Fibroblast of lung (primary cell): ENCODE data around the gene KIF13A. TPM values are rescaled to one million over a fixed set of nuclear protein-coding genes. Genes with fewer than 3 reads are reported as not detected.

ENCODE experiments used
- DNase-seq, 2 donors: peaks; one replicate each; pipeline versions ENCODE4 v3.0.0 to v3.0.0-alpha.2; 2010; ENCODE audit warnings: low read depth in 2 of 2
- H2AFZ ChIP-seq: 2 replicates; pipeline ENCODE4 v1.5.1; 2012; ENCODE audit warnings: low read length, control low read depth, inconsistent platforms
- H3K27ac ChIP-seq: 2 replicates; pipeline ENCODE4 v1.5.1; 2011; ENCODE audit warnings: low read length, control low read depth; ENCODE audit not compliant: insufficient read depth
- H3K27me3 ChIP-seq: 2 replicates; pipeline ENCODE4 v1.5.1; 2011; ENCODE audit warnings: mild to moderate bottlenecking, low read length; ENCODE audit not compliant: control insufficient read depth, insufficient read depth
- H3K36me3 ChIP-seq: 2 replicates; pipeline ENCODE4 v1.5.1; 2011; ENCODE audit warnings: low read length; ENCODE audit not compliant: control insufficient read depth, insufficient read depth
- H3K4me1 ChIP-seq: 2 replicates; pipeline ENCODE4 v1.5.1; 2011; ENCODE audit warnings: low read length; ENCODE audit not compliant: control insufficient read depth, insufficient read depth; ENCODE audit errors: extremely low read depth
- H3K4me2 ChIP-seq: 2 replicates; pipeline ENCODE4 v1.5.1; 2011; ENCODE audit warnings: low read length, control low read depth; ENCODE audit not compliant: insufficient read depth; ENCODE audit errors: extremely low read depth
- H3K4me3 ChIP-seq, 4 experiments: fragments of 200-600 bp in 1 of 4; sonication (generic) in 1 of 4; replicated peaks in 1 of 4; 2 replicates each; pipeline ENCODE4 v1.5.1; 2011 to 2016; ENCODE audit warnings: low read length in 4 of 4, low read depth in 3 of 4, mild to moderate bottlenecking in 3 of 4, control low read depth in 2 of 4, inconsistent platforms in 1 of 4, mixed read lengths in 1 of 4; ENCODE audit not compliant: insufficient read depth in 1 of 4; ENCODE audit errors: control extremely low read depth in 1 of 4
- H3K79me2 ChIP-seq: 2 replicates; pipeline ENCODE4 v1.5.1; 2012; ENCODE audit warnings: mild to moderate bottlenecking, low read length, inconsistent platforms; ENCODE audit not compliant: control insufficient read depth, insufficient read depth
- H3K9ac ChIP-seq: 2 replicates; pipeline ENCODE4 v1.5.1; 2011; ENCODE audit warnings: mild to moderate bottlenecking, low read length, control low read depth; ENCODE audit not compliant: insufficient read depth
- H3K9me3 ChIP-seq: 2 replicates; pipeline ENCODE4 v1.5.1; 2012; ENCODE audit warnings: low read depth, low read length; ENCODE audit not compliant: control insufficient read depth, insufficient read depth
- H4K20me1 ChIP-seq: 2 replicates; pipeline ENCODE4 v1.5.1; 2011; ENCODE audit warnings: low read length; ENCODE audit not compliant: control insufficient read depth, insufficient read depth; ENCODE audit errors: extremely low read depth
- EZH2 ChIP-seq: IDR thresholded peaks from 2 replicates; pipeline ENCODE4 v1.5.1; 2012; ENCODE audit warnings: low read length, control low read depth, mild to moderate bottlenecking; ENCODE audit errors: missing control alignments
- polyA plus RNA-seq, 2 donors: library from polyadenylated mRNA; depleted of rRNA in 1 of 2; stranded (reverse) in 1 of 2; unstranded in 1 of 2; fragments of >200 nt; gene quantifications; 2 replicates each; pipeline ENCODE4 v1.2.1, GENCODE V29; 2011 to 2012; ENCODE audit warnings: missing spikeins in 1 of 2
- total RNA-seq: library from RNA; depleted of rRNA; stranded (reverse); fragments of >200 nt; gene quantifications from 2 replicates; pipeline ENCODE4 v1.2.1, GENCODE V29; 2014
- TF ChIP-seq, protein P1 (sequence below), 2 donors: IDR thresholded peaks in 1 of 2; conservative IDR thresholded peaks in 1 of 2; 1 replicate in 1 of 2; 2 replicates in 1 of 2; pipeline ENCODE4 v1.5.1; 2011 to 2012; ENCODE audit warnings: low read length in 2 of 2, control low read depth in 1 of 2, inconsistent platforms in 1 of 2, low read depth in 1 of 2, mild to moderate bottlenecking in 1 of 2

The KIF13A gene
- total and polyA plus RNA-seq, 2 donors (not counting 1 experiment from before 2014, with no cell fraction given), result 52.3 to 114 TPM

- no peaks in the 10 kb centered on the region for H3K27me3 ChIP-seq
- no peaks in the 10 kb centered on the region for H3K36me3 ChIP-seq
- no peak overlapping the region for H3K4me3 ChIP-seq
- DNase-seq, result peak in 1 of 2 donors; percentile 83
- H3K4me2 ChIP-seq, result peak overlapping the region; percentile 42
- peak overlapping the region; percentile 52 for H3K27ac ChIP-seq
- H2AFZ ChIP-seq, result no peak overlapping the region
- H3K79me2 ChIP-seq, result peaks cover 70% of the 10 kb centered on the region
- no peak overlapping the region for H3K9ac ChIP-seq
- H3K4me1 ChIP-seq, result peaks cover 30% of the 10 kb centered on the region
- no peaks in the 10 kb centered on the region for H4K20me1 ChIP-seq
- TF ChIP-seq EZH2, result no peak
- TF ChIP-seq, protein P1, sequence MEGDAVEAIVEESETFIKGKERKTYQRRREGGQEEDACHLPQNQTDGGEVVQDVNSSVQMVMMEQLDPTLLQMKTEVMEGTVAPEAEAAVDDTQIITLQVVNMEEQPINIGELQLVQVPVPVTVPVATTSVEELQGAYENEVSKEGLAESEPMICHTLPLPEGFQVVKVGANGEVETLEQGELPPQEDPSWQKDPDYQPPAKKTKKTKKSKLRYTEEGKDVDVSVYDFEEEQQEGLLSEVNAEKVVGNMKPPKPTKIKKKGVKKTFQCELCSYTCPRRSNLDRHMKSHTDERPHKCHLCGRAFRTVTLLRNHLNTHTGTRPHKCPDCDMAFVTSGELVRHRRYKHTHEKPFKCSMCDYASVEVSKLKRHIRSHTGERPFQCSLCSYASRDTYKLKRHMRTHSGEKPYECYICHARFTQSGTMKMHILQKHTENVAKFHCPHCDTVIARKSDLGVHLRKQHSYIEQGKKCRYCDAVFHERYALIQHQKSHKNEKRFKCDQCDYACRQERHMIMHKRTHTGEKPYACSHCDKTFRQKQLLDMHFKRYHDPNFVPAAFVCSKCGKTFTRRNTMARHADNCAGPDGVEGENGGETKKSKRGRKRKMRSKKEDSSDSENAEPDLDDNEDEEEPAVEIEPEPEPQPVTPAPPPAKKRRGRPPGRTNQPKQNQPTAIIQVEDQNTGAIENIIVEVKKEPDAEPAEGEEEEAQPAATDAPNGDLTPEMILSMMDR (conservative IDR thresholded peaks at IDR 0.05 in 1 of 2, IDR thresholded peaks at IDR 0.05 in 1 of 2; ENCODE audit: low read depth in 1 of 2, low read length in 2 of 2), result no peak
- no peaks in the 10 kb centered on the region for H3K9me3 ChIP-seq
These were observed 64.0 kb downstream of the KIF13A start for GRCh38 chr6:17923401-17923863.

- Histone ChIP-seq H2AFZ (no peak overlapping the region), H3K4me3 (no peak overlapping the region), H3K4me2 (no peak overlapping the region), H3K9me3 (no peaks in the 10 kb centered on the region), H3K4me1 (peaks cover 21% of the 10 kb centered on the region), H3K27ac (no peak overlapping the region), H3K36me3 (no peaks in the 10 kb centered on the region), H4K20me1 (no peaks in the 10 kb centered on the region), H3K79me2 (peaks cover 64% of the 10 kb centered on the region), H3K27me3 (no peaks in the 10 kb centered on the region), H3K9ac (no peak overlapping the region)
- DNase-seq, result no peak
- TF ChIP-seq EZH2, result no peak
- TF ChIP-seq, protein P1 (conservative IDR thresholded peaks at IDR 0.05 in 1 of 2, IDR thresholded peaks at IDR 0.05 in 1 of 2; ENCODE audit: low read depth in 1 of 2, low read length in 2 of 2), result no peak
These were observed 66.0 kb downstream of the KIF13A start for GRCh38 chr6:17921454-17921853.

DNA sequence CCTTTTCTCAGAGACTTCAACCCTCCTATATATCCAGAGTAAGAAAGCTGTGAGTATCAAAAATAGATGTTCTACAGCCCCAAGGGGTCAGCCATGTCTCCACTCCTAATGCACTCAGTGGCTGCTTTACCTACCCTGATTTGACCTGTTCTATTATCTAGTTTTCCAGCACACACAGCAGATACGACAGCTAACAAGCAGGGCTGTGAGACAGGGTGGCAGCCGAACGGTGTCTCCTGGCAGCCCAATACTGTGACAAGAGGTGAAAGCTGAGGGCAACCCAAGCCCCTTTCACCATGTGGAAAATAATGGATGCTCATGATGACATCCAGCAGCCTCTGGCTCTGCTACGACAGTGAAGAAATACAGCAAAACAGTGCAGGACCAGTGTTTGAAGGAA, 67.9 kb downstream of the KIF13A start:
- no peak overlapping the region for H3K4me2 ChIP-seq
- no peaks in the 10 kb centered on the region for H3K27me3 ChIP-seq
- H3K79me2 ChIP-seq, result peaks cover 67% of the 10 kb centered on the region
- DNase-seq, result no peak
- H3K9ac ChIP-seq, result no peak overlapping the region
- peaks cover 16% of the 10 kb centered on the region for H3K4me1 ChIP-seq
- H3K27ac ChIP-seq, result no peak overlapping the region
- H4K20me1 ChIP-seq, result no peaks in the 10 kb centered on the region
- no peaks in the 10 kb centered on the region for H3K9me3 ChIP-seq
- TF ChIP-seq, protein P1 (conservative IDR thresholded peaks at IDR 0.05 in 1 of 2, IDR thresholded peaks at IDR 0.05 in 1 of 2; ENCODE audit: low read depth in 1 of 2, low read length in 2 of 2), result no peak
- no peak for TF ChIP-seq EZH2
- H2AFZ ChIP-seq, result no peak overlapping the region
- H3K36me3 ChIP-seq, result peaks cover 1% of the 10 kb centered on the region
- no peak overlapping the region for H3K4me3 ChIP-seq
